Stimulated activated CD4-positive, alpha-beta T cell treated with anti-CD3 and anti-CD28 coated beads, Interleukin-12 subunit alpha, Interleukin-12 subunit beta, amount 100 ng/mL, for 48 hours (primary cell): ENCODE data around the gene AMH.

Source experiments
- DNase-seq, 3 donors: peaks; one replicate each; pipeline ENCODE4 v3.0.0-alpha.2; 2020; ENCODE audit warnings: low read depth in 2 of 3, low spot score in 1 of 3

The AMH gene

DNA sequence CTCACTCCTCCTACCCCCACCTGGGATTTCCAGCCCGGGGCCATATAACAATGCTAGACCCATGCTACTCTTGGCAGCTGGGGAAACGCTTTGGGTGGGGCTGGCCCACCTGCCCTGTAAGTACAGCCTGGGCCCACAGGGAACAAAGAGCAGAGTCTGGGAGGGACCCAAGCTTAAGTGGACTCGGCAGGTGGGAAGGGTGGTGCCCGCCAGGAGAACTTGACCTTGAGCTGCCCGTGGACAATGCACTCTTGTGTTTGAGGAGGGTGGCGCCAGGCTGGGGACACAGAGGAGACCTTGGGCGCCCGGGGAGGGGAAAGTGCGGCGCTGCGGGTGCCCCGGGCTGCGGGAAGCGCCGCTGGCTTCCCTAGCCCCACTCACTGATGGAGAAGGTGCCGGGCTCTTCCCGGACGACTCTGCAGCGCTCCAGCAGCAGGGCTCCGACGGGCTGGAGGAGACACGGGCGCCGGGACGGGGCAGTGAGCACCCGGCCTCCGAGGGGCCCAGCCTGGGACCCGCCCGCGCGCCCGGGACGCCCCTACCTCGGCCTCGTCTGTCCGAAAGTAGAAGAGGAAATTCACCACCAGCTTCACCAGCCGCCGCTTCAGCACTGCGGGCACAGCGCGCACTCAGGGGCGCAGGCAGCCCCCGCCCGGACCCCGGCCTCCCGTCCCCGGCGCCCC, 13.6 kb upstream of the AMH start:
- no peak for DNase-seq

DNA sequence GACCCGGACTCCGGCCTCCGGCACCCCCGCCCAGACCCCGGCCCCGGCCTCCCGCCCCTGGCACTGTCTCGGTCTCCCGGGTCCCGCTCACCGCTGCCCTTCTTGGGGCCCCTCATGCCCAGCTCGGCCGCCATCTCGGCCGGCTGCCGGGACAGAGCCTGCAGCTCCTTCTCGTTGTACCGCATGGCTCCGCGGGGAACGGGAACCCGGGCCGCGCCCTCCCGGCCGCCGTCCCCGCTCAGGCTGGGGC, 13.1 kb upstream of the AMH start:
- no peak for DNase-seq

DNA sequence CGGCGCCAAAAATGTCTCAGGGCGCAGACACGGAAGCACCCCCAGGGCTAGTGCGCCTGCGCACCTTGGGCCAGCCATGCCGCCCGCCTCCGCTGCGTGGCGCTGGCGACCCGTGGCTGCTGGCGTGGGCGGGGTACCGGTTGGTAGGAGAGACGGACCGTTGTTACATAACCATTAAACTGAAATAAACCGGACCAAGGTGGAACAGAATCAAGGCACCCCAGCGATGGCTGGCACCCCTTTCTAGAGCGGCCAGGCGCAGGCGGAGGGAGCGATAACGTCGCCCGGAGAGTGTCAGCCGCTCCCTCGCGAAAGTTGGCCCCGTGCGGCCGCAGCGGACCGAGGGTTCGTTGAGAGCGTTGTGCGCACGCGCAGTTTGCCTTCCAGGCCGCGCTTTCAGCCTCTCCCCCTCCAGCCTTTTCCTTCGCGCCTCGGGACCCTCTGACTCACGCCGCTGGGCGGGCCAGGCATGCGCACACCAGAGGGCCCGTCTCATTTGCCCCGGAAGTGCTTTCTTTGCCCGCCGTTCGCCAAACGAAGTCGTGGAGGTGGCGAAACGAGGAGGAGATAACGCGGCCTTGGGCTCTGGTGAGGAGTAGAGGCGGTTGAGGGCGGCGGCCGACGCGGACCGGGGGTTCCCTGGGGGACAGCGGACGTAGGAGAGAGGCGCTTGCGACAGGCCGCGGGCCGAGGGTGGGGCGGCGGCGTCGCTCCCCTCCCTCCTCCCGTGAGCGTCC, 12.6 kb upstream of the AMH start, which contains the start of the genes PLEKHJ1 and SF3A2:
PLEKHJ1 (minus strand) TSS at position 16 of the 737 bp plus-strand sequence. CDS start 81 bp downstream, outside the sequence.
SF3A2 (plus strand) TSS at position 511 of the 737 bp plus-strand sequence. CDS start 6,595 bp downstream, outside the sequence.
- peak; percentile 96 to 98 (median 97) for DNase-seq

DNA sequence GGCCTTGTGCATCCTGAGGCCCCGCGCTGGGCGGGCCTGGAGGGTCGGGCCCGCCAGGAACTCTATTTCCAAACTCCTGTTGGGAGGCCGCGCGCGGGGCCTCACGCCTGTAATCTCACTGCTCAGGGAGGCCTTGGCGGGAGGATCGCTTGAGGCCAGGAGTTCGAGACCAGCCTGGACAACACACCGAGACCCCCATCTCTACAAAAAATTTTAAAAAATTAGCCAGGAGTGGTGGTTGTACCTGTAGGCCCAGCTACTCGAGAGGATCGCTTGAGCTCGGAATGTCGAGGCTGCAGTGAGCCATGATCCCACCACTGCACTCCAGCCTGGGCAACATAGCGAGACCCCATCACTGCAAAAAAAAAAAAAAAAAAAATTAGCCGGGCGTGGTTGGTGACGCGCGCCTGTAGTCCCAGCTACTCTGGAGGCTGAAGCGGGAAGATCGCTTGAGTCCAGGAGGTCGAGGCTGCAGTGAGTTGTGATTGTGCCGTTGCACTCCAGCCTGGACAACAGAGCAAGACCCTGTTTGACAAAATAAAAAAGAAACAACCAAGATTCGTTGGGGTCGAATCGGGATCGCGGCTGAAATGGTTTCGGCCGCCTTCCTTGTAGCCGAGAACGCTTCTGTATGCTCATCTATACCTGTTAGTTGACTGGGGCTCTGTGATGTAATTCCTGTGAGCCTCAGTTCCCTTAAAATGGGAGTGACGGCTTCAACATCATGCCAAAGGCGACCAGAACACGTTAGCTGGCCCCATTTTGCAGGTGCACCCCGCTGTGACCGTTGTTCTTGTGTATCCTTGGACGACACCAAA, 11.9 kb upstream of the AMH start:
- no peak for DNase-seq

DNA sequence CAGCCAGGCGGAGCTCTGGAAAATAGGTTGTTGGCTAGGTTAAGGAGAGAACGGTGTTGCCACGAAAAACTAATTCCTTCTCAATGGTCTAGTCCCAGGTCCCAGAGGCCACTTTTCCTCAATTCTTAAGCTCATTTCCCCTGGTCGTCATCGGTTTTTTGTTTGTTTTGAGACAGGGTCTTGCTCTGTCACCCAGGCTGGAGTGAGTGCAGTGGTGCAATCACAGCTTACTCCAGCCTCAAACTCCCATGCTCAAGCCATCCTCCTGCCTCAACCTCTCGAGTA, 11.3 kb upstream of the AMH start:
- no peak for DNase-seq

DNA sequence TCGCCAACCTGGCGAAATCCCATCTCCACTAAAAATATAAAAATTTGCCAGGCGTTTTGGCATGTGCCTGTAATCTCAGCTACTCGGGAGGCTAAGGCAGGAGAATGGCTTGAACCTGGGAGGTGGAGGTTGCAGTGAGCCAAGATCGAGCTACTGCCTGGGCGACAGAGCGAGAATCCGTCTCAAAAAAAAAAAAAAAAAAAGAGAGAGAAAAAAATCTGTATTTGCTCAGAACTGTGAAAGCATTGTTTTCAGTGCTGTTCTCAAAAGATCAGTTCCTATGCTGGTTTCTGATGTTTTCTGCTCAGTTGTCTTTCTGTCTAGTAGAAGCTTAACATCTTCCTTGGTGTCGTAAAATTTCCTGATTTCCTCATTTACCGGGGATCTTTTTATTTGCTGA, 9.9 kb upstream of the AMH start:
- DNase-seq: no peak

DNA sequence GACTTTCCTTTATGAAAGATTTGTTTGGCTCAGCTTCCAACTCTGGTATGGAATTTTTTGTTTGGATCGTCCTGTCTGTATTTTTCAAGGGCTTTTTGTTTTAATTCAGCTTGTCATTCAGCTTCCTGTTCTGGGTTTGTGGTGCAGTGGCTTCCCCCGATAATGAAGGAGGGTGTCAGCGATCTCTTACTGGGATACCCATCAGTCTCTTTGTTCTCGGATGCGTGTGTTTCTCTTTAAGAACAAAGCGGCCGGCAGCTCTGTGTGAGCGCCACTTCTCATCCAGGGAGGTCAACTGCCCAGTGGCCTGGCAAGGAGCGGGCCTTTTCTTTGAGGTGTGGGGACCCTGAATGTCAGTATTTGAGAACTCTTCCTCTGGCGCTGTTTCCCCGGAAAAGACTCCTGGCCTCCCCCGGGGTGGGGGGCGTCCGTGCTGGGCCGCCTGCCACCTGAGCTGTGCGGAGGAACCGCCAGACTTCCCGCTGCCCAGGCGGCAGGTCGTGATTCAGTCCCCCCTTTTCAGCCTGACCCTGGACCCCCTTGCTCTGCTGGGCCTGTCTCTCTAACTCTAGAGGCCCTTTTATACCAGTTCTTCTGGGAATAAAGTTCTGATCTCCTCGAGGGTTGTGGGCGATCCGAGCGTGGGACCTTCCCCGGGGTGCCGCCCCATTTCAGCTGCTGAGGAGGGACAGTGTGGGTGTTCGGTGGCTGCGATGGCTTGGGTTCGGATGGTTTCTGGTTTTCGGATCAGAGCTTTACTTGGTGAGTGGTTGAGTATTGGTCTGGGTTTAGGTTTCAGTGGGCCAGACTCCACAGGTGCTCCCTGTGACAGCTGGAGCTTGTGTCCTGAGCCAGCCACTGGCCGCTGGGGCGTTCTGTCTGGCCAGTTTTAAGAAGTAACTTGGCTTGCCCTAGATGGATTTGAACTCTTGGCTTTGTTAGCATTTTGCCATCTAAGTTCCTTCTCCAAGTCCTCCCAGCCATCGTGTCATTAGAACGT, 9.1 kb upstream of the AMH start:
- no peak for DNase-seq

DNA sequence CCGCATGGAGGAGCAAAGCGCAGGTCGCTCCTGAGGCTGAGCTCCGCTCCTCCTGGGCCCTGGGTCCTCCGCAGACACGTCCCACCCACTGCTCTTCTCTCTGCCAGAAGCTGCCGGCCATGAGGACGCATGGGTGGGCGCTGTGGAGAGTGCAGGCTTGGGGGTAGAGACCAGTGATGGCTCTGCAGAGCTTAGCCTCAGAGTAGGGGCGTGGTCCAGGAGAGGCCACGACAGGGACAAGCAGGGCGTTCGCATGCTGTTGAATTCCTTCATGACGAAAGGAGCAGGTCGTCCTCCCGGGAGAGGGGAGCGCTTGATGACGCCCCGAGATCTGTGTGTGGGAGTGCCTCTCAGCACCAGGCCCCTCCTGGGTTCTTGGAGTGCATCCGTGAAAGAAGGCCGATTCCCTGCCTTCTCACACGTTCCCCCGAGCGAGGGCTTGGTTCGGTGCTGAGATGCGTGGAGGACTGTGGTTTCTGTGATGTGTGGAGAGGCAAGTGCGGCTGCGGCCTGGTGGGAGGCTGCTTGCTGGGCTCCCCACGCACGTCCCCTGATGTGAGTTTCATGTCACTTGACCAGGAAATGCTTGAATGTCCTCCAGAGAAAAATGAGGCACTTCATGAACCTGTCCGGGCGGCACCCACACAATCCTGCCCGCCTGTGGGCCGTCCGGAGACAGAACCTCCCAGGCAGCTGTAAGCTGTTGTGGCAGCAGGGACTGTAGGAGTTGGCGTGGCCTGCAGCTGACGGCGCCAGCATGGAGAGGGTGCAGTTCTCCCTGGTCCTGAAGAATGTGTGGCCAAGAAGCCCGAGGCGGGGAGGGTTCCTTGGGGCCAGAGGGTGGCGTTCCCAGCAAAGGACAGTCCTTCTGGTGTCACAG, 8.0 kb upstream of the AMH start:
- DNase-seq: no peak

DNA sequence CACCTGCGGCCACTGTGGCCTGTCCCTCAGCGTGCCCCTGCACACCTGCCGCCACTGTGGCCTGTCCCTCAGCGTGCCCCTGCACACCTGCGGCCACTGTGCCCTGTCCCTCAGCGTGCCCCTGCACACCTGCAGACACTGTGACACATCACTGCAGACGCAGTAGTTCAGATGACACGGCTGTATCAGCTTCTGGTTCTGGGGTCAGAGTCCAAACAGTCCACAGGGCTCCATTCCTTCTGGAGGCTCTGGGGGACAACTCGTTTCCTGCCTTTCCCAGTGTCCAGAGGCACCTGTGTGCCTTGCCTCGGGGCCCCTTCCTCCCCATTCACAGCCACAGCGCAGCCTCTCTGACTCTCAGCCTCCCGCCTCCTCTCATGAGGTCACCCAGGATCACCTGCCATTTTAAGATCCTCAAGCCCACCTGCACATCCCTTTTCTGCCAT, 7.0 kb upstream of the AMH start:
- DNase-seq: no peak

DNA sequence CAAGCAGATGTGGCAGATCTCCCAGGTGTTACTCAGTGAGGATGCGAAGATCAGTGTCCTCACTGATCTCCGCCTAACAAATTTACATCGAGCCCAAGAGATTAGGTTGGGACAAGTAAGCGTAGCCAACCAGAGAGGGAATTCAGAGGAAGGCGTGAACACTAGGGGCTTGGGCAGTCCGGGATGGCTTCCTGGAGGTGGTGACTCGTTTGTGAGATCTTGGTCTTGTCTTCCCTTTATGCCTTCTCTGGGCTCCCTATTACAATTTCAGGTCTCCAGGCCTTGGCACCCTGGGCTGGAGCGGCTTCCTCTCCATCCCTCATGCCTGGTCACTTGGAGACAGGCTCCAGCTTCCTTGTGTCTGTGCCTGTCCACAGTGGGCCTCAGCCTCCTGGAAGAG, 6.3 kb upstream of the AMH start:
- no peak for DNase-seq

DNA sequence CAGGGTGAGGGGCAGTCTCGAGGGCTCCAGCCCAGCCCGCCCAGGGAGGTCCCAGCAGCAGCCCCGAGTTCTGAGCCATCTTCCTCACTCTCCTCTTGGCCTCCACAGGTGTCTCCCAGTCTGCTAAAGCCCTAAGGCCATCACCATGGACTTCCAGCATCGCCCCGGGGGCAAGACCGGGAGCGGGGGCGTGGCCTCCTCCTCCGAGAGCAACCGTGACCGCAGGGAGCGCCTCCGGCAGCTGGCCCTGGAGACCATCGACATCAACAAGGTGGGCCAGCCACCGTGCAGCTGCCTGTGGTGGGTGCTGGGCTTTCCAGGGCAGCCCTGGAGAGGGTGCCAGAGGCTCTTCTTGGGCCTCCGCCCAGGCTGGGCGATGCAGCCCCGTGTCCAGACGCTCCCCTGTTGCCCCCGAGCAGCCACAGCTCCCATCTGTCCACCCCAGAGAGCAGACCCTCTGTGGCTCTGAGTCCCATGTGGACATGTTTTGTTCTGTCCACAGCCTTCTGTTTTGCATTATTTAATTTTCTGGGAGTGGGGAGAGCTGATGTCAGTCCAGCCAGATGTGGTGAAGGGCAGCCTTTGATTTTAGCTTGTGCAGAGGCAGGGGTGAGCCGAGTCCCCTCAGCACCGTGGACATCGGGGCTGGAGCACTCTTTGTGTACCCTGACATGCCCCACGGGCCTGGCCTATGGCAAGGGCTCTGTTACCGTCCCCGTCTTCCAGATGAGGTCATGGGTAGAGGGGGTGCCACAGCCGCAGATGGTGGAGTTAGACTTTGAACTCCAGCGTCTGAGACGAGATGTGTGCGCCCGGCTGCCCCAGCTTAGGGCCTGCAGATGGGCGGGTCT, 5.6 kb upstream of the AMH start:
- DNase-seq: no peak

DNA sequence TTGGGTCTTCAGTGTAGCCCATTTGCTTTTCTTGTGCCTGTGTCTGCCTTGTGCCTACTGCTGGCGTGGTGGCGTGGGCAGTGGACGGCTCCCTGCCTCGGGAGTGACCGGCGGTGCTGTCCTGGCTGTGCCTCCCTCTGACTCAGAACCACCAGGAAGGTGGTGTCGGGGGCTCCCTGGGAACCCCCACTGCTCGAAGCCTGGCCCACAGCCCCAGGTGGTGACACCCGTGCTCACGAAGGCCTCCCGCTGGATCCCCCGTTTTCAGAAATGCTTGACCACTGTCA, 5.1 kb upstream of the AMH start:
- DNase-seq: no peak

DNA sequence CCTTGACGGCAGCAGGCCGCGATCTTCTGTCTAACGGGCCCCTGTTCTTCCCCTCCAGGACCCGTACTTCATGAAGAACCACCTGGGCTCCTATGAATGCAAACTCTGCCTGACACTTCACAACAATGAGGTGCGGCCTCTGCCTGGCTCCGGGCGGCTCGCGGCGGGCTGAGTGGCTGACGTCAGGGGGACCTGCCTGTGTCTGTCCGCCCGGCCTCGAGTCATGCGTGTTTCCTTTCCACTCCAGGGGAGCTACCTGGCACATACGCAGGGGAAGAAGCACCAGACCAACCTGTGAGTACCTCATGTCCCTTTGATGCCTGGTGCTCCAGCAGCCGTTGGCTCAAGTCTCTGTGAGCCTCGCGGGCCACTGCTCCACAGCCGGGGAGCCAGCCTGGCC, 4.6 kb upstream of the AMH start:
- no peak for DNase-seq

DNA sequence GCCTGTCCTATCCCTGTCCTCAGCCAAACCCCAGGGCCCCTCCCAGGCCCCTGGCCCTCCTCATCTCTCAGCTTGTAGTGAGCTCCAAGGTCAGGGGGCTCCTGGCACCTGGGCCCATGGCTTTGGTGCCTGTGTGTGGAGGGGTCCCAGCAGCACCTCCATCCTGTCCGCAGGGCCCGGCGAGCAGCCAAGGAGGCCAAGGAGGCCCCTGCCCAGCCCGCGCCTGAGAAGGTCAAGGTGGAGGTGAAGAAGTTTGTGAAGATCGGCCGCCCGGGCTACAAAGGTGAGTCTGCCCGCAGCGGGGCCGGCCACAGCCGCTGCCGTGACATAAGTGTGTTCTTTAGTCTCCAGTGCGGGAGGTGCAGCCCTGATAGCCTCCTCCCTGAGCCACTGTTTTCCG, 3.9 kb upstream of the AMH start:
- no peak for DNase-seq

DNA sequence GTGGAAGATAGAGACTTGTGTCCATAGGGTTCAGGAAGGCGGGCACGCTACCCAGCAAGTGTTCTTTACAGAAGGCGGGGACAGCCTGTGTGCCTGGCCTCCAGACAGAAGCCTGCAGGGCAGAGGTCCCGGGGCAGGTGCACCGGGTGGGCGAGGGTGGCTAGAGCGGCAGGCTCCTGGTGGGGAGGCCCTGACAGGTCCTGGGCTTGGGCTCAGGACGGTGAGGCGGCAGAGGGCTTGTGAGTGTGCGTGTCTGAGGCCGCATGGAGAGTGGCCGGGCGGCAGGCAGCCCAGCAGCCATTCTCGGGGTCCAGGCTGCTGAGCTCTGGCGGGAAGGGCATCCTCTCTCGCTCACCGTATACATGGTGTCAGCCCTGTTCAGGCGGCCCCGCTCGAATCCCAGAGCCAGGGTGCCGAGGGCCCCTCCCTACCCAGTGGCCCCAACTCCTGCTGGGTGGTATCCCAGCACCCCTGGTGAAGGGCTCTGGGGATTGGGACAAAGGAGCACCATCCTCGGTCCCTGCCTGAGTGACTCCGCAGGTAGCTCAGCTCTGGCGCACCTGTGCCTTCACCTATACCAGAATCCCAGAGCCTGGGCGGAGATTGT, 3.0 kb upstream of the AMH start:
- DNase-seq: no peak

DNA sequence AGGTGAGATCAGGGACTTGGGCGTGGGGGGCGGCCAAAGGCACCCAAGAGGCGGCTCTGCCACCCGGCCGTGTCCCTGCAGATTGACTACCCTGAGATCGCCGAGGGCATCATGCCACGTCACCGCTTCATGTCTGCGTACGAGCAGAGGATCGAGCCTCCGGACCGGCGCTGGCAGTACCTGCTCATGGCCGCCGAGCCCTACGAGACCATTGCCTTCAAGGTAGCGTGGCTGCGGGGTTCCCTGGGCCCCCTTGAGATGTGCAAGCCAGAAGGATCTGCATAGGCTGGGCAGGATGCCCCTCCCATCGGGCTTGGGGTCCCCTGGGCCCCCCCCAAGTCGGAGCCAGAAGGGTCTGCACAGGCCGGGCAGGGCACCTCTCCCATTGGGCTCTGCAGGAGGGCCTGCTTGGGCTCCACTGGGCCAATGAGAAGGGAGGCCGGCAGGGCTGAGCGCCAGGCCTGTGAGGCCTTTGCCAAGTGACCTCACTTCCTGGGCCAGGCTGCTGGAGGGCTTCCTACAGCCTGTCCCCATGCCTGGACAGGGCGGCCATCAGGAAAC, 2.2 kb upstream of the AMH start:
- DNase-seq: no peak

DNA sequence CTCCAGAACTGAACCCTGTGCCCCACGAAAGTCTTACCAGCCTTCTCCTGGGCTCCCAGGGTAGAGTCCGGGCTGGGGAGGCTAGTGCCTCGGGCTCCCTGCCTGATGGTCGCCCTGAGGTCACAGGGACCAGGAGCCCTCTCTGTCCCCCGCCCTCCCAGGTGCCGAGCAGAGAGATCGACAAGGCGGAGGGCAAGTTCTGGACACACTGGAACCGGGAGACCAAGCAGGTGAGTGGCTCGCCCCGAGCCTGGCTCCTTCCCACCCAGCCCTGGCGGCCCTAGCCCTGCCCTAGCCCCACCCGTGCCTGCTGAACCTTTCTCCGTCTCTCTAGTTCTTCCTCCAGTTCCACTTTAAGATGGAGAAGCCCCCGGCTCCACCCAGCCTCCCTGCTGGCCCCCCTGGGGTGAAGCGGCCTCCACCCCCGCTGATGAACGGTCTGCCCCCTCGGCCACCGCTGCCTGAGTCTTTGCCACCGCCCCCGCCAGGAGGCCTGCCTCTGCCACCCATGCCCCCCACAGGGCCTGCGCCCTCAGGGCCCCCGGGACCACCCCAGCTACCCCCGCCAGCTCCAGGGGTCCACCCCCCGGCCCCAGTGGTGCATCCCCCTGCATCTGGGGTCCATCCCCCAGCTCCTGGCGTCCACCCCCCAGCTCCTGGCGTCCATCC, 1.6 kb upstream of the AMH start:
- no peak for DNase-seq
